Measurements from ENCODE around the gene RXRB.
"Not testable (repeated sequence)": the region's sequence is repeated elsewhere in the genome, so short reads cannot be mapped to it uniquely, and the experiment has no call there.

RXRB gene

DNA sequence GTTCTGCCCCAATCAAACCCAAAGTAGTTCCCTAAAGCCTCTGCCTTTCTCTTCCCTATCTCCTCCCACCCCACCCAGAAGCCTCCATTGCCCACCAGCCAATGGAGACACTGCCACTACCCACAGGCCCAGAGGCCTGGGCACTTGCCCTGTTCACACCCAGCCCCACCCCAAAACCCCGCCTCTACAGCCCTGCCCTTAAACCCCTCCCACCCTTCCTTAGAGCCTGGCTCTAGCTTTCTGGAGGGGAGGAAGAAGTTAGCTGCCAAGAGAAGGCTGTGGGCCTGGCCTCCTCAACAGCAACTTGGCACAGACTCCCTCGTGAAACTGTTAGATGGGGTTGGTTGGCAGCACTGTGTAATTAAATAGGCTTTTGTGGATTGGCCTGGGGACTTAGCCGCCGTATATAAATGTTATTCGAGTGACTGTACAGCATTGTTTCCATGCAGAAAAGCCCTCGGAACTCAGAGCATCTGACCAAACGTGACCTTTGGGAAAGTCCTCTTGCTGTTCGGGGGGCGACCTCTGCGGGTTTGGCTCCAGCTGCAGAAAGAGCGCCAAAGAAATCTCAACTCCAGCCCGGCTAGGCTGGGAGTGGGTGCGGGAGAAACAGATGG is 39.6 kb downstream of the RXRB start:
- no peak for DNase-seq

DNA sequence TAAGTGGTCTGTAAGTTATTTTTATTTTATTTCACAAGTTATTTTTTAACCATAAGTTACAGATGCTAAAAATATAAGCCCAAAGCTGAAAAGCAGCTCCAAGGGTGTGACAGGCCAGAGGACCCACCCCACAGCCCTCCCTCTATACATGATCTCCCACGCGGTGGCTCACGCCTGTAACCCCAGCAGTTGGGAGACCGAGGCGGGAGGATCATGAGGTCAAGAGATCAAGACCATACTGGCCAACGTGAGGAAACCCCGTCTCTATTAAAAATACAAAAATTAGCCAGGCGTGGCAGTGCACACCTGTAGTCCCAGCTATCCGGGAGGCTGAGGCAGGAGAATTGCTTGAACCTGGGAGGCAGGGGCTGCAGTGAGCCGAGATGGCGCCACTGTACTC is 40.4 kb downstream of the RXRB start:
- DNase-seq = no peak

DNA sequence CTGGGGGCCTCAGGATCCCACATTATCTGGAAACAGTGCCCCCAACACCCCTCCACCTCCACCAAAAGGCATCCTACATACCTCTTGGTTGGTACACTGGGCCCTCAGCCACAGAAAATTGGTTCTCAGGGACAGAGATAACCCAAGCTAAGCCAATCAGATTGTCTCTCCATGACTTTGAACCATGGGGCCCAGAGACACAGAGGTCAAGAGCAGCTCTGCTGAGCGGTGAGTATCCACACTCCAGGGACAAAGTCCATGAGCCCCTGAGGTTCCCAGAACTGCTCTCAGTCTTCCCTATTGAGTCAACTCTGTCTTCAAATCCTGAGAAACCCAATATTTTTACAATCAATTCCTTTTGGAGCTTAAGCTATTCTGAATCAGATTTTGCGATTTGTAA is 43.5 kb downstream of the RXRB start:
- no peak for DNase-seq

DNA sequence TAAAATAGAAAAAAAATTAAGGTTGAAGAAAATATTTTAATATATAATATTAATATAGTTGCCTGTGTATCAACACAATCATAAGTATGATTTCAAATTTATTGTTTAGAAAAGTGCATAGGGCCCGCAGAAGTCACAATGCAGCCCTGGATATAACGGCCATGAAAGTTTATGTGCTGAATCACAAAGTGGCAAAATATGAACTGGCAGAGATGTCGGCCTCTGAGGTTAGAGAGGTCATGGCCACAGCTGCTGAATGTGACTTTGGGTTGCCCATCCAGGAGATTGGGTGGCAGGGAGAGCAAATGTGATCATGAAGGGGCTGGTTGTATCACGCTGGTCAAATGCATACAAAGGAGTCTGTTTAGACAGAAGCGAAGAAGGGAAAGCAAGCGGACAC is 43.9 kb downstream of the RXRB start:
- DNase-seq = no peak

DNA sequence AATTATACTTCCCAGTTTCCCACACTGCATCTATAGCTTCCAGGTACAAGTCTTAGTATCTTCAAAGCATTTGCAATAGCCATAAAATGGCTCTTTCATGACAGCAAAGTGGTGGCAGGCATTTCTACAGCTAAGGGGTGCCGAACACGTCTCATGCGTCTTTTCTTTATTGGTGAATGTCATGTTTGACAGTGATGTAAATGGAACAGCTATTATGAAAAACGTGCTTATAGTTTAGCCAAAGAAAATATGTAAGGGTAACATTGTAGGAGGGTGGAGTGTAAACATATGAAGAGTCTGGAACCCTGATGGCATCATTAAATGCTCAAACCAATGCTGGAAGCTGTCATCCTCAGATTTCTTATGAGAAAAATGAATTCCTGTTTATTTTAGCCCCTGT is 46.1 kb downstream of the RXRB start:
- DNase-seq = no peak

DNA sequence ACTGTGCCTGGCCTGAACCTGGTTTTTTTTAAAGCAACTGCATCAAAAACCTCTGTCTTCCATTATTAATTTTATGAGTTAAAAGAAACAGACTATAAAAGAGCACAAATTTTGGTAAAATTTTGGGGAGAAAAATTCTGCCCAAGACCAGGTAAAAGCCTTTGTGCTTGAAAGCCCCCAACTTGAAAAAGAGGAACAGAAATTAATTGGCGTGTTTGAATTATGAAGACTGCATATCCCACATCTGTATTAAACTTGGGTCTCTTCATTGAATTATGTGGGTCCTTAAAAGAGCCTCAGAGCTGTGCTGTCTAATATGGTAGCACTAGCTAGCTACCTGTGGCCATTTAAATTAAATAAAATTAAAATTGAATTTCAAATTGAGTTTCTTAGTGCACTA is 49.4 kb downstream of the RXRB start:
- no peak for DNase-seq

DNA sequence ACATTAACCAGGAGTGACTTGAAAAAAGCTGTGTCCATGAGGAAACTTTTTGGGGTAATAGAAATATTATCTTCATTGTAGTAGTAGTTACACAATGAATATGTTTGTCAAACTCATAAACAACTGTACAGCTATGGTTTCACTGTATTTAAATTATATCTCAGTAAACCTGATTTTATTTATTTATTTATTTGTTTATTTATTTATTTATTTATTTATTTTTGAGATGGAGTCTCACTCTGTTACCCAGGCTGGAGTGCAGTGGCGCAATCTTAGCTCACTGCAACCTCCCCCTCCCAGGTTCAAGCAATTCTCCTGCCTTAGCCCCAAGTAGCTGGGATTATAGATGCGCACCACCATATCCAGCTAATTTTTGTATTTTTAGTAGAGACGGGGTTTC is 49.9 kb downstream of the RXRB start:
- DNase-seq = not testable (repeated sequence)

DNA sequence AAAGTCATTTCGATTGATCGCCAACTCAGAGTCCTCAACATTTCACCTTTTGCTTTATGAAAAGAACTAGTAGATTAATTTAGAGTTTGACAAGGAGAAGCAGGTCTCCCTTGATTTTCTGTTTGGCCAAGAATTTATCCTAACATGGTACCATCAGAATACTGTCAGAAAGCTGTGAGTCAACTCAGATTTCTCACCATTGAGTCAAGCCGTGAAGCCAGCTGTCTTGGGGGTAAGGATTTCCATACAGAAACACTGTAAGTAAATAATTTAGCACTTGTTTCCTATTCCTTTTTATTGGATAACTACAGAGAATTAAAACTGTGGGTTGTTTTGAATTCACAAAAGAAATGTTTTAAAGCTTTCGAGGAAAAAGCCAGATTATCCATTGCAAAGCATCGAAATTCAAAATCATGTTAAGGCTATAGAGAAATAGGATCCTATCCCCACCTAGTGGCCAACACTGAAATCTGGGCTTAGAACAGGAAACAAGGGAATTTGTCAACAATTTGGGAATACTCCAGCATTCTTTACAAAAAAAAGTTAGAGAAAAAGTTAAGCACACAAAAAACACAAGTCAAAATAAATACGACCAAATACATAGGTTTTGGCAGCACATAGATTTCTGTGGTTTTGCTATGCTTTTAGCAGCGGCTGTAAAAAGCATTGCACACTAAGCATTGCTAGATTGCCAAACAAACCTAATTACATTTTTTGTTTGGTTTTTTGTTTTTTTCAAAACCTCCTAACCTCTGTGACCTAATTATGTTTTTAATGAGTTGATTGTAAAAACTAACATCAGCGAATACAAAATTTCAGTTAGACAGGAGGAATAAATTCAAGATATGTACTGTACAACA is 52.4 kb downstream of the RXRB start:
- DNase-seq = peak in 1 of 2 donors; percentile 36

DNA sequence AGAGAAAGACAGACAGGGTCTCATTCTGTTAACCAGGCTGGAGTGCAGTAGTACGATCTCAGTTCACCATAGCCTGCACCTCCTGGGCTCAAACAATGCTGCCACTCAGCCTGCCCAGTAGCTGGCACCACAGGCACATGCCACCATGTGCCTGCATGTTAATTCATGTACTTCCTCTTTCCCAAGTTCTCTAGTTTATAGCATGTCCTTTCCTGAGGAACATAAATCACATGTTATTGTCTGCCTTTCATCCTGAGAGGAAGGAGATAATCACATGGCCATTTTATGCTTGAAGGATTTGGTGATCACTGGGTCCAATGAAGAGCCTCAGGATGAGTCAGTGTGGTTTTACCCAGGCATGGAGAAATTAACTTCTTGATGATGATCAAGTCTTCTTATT is 56.1 kb downstream of the RXRB start:
- peak in 1 of 2 donors; percentile 1 for DNase-seq

All from CD4-positive, alpha-beta T cell treated with Interferon alpha-2 for 1 hour (primary cell).